ENCODE results near the gene CDK5R1.
A peak's percentile ranks its signal among the peaks of the same experiment; 100 is the strongest.

The CDK5R1 gene

GRCh38 chr17:32493976-32494513 is 7.3 kb downstream of the CDK5R1 start:
- DNase-seq, result no peak

- no peak for DNase-seq
These were observed 8.0 kb downstream of the CDK5R1 start for GRCh38 chr17:32494621-32495358.

- DNase-seq, result peak; percentile 70
These were observed 8.8 kb downstream of the CDK5R1 start for GRCh38 chr17:32495359-32496231.

- DNase-seq, result no peak
These were observed 9.7 kb downstream of the CDK5R1 start for GRCh38 chr17:32496395-32497073.

GRCh38 chr17:32497431-32498205 is 10.8 kb downstream of the CDK5R1 start:
- DNase-seq, result no peak

GRCh38 chr17:32498391-32498790 is 11.6 kb downstream of the CDK5R1 start:
- no peak for DNase-seq

- DNase-seq, result no peak
These were observed 15.2 kb downstream of the CDK5R1 start for GRCh38 chr17:32502013-32502412.

GRCh38 chr17:32502710-32503109 is 15.9 kb downstream of the CDK5R1 start:
- DNase-seq, result no peak

GRCh38 chr17:32503251-32504165 is 16.7 kb downstream of the CDK5R1 start:
- DNase-seq, result no peak

- peak; percentile 74 for DNase-seq
These were observed 17.6 kb downstream of the CDK5R1 start for GRCh38 chr17:32504166-32504990.

- DNase-seq, result no peak
These were observed 22.1 kb downstream of the CDK5R1 start for GRCh38 chr17:32508926-32509325.

GRCh38 chr17:32510466-32510865 is 23.7 kb downstream of the CDK5R1 start:
- DNase-seq, result no peak

GRCh38 chr17:32512328-32512727 is 25.5 kb downstream of the CDK5R1 start:
- no peak for DNase-seq

GRCh38 chr17:32513579-32513978 is 26.8 kb downstream of the CDK5R1 start:
- no peak for DNase-seq

- DNase-seq, result no peak
These were observed 27.8 kb downstream of the CDK5R1 start for GRCh38 chr17:32514606-32515005.

- no peak for DNase-seq
These were observed 29.0 kb downstream of the CDK5R1 start for GRCh38 chr17:32515677-32516383.

GRCh38 chr17:32516450-32516849 is 29.7 kb downstream of the CDK5R1 start:
- no peak for DNase-seq

GRCh38 chr17:32516940-32517701 is 30.3 kb downstream of the CDK5R1 start:
- DNase-seq, result no peak

- no peak for DNase-seq
These were observed 31.2 kb downstream of the CDK5R1 start for GRCh38 chr17:32517982-32518381.
